Neuronal stem cell (in vitro differentiated cells): ENCODE data around the gene CNOT8.

Source experiments
- DNase-seq: peaks from one replicate; pipeline ENCODE4 v3.0.0-alpha.2; 2013; ENCODE audit warnings: low spot score
- H2AFZ ChIP-seq: one replicate; pipeline ENCODE4 v1.6.1; 2013; ENCODE audit warnings: mild to moderate bottlenecking, low read length, inconsistent platforms
- H2AK5ac ChIP-seq: 2 replicates; pipeline ENCODE4 v1.6.1; 2013; ENCODE audit warnings: low read depth, mild to moderate bottlenecking, inconsistent platforms, low read length, moderate library complexity, mixed read lengths
- H2BK120ac ChIP-seq: 2 replicates; pipeline ENCODE4 v1.6.1; 2013; ENCODE audit warnings: low read depth, mild to moderate bottlenecking, inconsistent platforms, low read length, moderate library complexity, mixed read lengths
- H2BK12ac ChIP-seq: one replicate; pipeline ENCODE4 v1.6.1; 2013; ENCODE audit warnings: low read length, inconsistent platforms
- H2BK15ac ChIP-seq: 2 replicates; pipeline ENCODE4 v1.6.1; 2013; ENCODE audit warnings: mild to moderate bottlenecking, low read length, inconsistent platforms, mixed read lengths
- H2BK5ac ChIP-seq: one replicate; pipeline ENCODE4 v1.6.1; 2013; ENCODE audit warnings: inconsistent platforms, mild to moderate bottlenecking, low read length, moderate library complexity
- H3K14ac ChIP-seq: one replicate; pipeline ENCODE4 v1.6.1; 2013; ENCODE audit warnings: low read length, inconsistent platforms
- H3K18ac ChIP-seq: 2 replicates; pipeline ENCODE4 v1.6.1; 2013; ENCODE audit warnings: low read length, inconsistent platforms
- H3K23ac ChIP-seq: 2 replicates; pipeline ENCODE4 v1.6.1; 2013; ENCODE audit warnings: low read depth, mild to moderate bottlenecking, mixed read lengths, low read length, inconsistent platforms; ENCODE audit not compliant: poor library complexity
- H3K27ac ChIP-seq: replicated peaks from 3 replicates; pipeline ENCODE4 v1.5.1; 2013; ENCODE audit warnings: low read length, inconsistent platforms
- H3K27me3 ChIP-seq, 3 experiments: 2 replicates each; pipeline ENCODE4 v1.6.1; 2013; ENCODE audit warnings: low read length in 3 of 3, mild to moderate bottlenecking in 2 of 3, inconsistent platforms in 1 of 3, low read depth in 1 of 3, mixed read lengths in 1 of 3, moderate library complexity in 1 of 3; ENCODE audit not compliant: control insufficient read depth in 3 of 3, insufficient read depth in 3 of 3
- H3K36me3 ChIP-seq, 2 donors: replicated peaks in 1 of 2; 2 replicates each; pipeline ENCODE4 v1.6.1; 2013; ENCODE audit warnings: low read length in 2 of 2; ENCODE audit not compliant: control insufficient read depth in 2 of 2, insufficient read depth in 2 of 2
- H3K4ac ChIP-seq: 2 replicates; pipeline ENCODE4 v1.6.1; 2013; ENCODE audit warnings: inconsistent platforms, mild to moderate bottlenecking, low read length, moderate library complexity
- H3K4me1 ChIP-seq, 2 donors: 1 replicate in 1 of 2; 2 replicates in 1 of 2; pipeline ENCODE4 v1.6.1; 2013; ENCODE audit warnings: low read length in 2 of 2, low read depth in 1 of 2; ENCODE audit not compliant: control insufficient read depth in 2 of 2, insufficient read depth in 1 of 2
- H3K4me2 ChIP-seq: one replicate; pipeline ENCODE4 v1.6.1; 2013; ENCODE audit warnings: mild to moderate bottlenecking, low read length, inconsistent platforms; ENCODE audit not compliant: insufficient read depth, poor library complexity, severe bottlenecking
- H3K4me3 ChIP-seq, 2 donors: 2 replicates each; pipeline ENCODE4 v1.5.1; 2013; ENCODE audit warnings: low read length in 2 of 2, mild to moderate bottlenecking in 2 of 2, inconsistent platforms in 1 of 2, moderate library complexity in 1 of 2
- H3K79me1 ChIP-seq: one replicate; pipeline ENCODE4 v1.6.1; 2013; ENCODE audit warnings: low read depth, mild to moderate bottlenecking, inconsistent platforms, low read length, moderate library complexity
- H3K9ac ChIP-seq: one replicate; pipeline ENCODE4 v1.6.1; 2013; ENCODE audit warnings: mild to moderate bottlenecking, low read depth, low read length, inconsistent platforms; ENCODE audit not compliant: poor library complexity
- H3K9me3 ChIP-seq, 2 donors: replicated peaks in 1 of 2; 2 replicates each; pipeline versions ENCODE3 to v1.6.1; 2013; ENCODE audit warnings: low read length in 2 of 2, mild to moderate bottlenecking in 2 of 2, inconsistent platforms in 1 of 2, low read depth in 1 of 2, mixed read lengths in 1 of 2, moderate library complexity in 1 of 2; ENCODE audit not compliant: control insufficient read depth in 2 of 2, insufficient read depth in 1 of 2
- H4K8ac ChIP-seq: one replicate; pipeline ENCODE4 v1.6.1; 2013; ENCODE audit warnings: low read depth, mild to moderate bottlenecking, inconsistent platforms, low read length, moderate library complexity
- H4K91ac ChIP-seq: one replicate; pipeline ENCODE4 v1.6.1; 2013; ENCODE audit warnings: low read length, low read depth, mild to moderate bottlenecking, inconsistent platforms; ENCODE audit not compliant: poor library complexity
- WGBS, 2 donors: extraction: QIAGEN DNeasy Blood & Tissue Kit; methylation state at CpG; one replicate each; pipeline ENCODE4 v1.1.7; 2013; ENCODE audit warnings: missing lambda C conversion rate in 2 of 2, mixed read lengths in 1 of 2; ENCODE audit not compliant: insufficient read length in 2 of 2, insufficient replicate concordance in 1 of 2; ENCODE audit errors: extremely low coverage in 2 of 2; 5-methylcytosine and 5-hydroxymethylcytosine counted together

The CNOT8 gene

DNA sequence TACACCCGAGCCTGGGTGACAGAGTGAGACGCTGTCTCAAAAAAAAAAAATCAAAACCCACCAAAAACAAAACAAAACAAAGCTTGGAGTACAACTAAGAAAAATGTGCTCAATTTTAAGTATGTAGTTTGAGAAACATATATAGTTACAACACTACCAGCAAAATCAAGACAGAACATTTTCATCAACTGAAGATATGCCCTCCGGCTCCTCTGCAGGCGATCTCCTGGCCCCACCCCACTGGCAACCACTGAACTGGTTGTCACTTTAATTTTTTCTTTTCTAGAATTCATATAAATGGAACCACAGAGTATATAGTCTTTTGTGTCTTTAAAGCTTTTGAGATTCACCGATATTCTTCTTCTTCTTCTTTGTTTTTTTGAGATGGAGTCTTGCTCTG is 35.0 kb downstream of the CNOT8 start:
- Histone ChIP-seq H3K18ac (no peak overlapping the region), H3K4me3 (no peak overlapping the region), H3K79me1 (peaks cover 2% of the 10 kb centered on the region), H3K27ac (no peak overlapping the region), H2AFZ (no peak overlapping the region), H3K4me1 (no peaks in the 10 kb centered on the region), H2BK5ac (no peak overlapping the region), H3K23ac (no peak overlapping the region), H4K8ac (no peak overlapping the region), H3K27me3 (no peaks in the 10 kb centered on the region), H3K36me3 (peaks cover 37 to 94% of the 10 kb centered on the region in 2 donors), H4K91ac (no peak overlapping the region), H2BK12ac (no peak overlapping the region), H3K4ac (no peak overlapping the region), H3K4me2 (no peak overlapping the region), H2BK120ac (no peak overlapping the region), H2AK5ac (no peak overlapping the region), H3K9me3 (peaks cover under 1 to 3% of the 10 kb centered on the region in 2 donors), H3K9ac (no peak overlapping the region), H3K14ac (no peak overlapping the region), H2BK15ac (no peak overlapping the region)
- no peak for DNase-seq
- no CpG with 5 or more reads among the region's 5 CpGs for WGBS, 2 donors

DNA sequence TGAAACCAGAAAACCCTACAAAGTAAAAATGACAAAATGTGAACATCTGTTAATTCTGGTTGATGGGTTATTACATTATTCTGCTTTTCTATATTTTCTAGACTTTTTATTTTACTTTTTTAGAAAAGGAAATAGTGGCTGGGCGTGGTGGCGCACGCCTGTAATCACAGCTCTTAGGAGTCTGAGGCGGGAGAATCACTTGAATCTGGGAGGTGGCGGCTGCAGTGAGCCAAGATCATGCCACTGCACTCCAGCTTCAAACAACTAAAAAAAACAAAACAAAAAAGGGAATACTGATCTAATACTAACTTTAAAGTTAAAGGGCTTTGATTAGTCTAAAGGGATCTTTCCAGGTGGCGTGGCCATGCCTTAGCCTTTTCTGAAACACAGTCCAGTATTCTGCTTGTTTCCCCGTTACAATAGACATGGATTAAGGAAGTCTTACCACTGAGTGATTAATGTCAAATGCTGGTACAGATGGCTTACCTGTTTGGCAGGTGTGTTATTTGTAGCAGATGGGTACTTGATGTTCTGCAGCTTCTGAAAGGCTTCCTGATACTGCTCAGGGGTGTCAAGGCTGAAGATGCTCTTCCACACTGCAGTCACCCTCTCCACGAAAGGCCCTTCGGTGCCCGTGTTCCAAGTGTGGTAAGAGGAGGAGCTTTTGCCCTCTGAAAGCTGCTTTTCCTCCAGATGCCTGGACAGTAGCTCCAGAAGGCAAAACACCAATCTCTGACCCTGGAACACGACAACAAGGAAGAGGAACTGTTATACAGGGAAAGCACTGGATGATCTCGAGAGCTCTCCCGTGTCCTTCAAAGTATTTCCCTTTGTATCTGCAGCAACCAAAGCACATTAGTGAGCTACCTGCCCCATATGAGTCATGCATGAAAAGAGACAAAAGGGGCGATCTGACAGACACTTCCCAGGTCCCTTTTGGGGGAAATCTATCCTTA is 37.5 kb downstream of the CNOT8 start:
- Histone ChIP-seq H3K4me3 (no peak overlapping the region), H3K4me1 (no peaks in the 10 kb centered on the region), H2AK5ac (no peak overlapping the region), H3K14ac (no peak overlapping the region), H3K36me3 (peaks cover 37 to 95% of the 10 kb centered on the region in 2 donors), H3K9me3 (no peaks in the 10 kb centered on the region), H2BK15ac (no peak overlapping the region), H3K4ac (no peak overlapping the region), H2BK5ac (no peak overlapping the region), H2BK12ac (no peak overlapping the region), H3K27ac (no peak overlapping the region), H3K79me1 (peaks cover 2% of the 10 kb centered on the region), H4K91ac (no peak overlapping the region), H3K18ac (no peak overlapping the region), H2AFZ (no peak overlapping the region), H3K23ac (no peak overlapping the region), H3K4me2 (no peak overlapping the region), H2BK120ac (no peak overlapping the region), H3K27me3 (no peaks in the 10 kb centered on the region), H3K9ac (no peak overlapping the region), H4K8ac (no peak overlapping the region)
- DNase-seq, result no peak
- no CpG with 5 or more reads among the region's 14 CpGs for WGBS, 2 donors

DNA sequence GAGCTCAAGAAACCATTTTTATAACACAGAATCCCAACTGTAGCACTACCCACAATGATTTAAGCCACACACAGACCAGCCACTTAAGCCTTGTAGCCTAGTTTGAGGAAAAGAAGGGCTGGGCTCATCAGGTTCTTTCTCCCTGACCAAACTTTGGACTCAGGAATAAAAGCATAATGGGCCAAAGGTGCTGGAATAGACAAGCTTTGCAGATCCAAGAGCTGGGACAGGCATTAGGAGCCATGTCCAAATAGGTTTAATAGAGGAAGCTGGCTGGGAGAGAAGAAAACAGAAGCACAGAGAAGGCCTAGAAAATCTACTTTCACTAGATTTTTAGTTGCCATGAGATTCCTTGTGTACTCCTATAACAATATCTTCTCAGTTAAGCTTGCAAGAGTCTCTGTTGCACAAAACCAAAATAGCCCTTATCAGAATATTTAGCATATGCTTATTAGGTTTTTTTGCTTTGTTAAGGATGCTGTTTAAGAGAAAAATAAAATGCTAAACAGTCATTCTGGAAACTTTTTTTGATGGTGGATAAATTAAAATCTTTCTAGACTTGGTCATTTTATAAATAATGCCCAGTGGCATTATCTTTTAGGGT is 38.2 kb downstream of the CNOT8 start:
- H3K27ac ChIP-seq, result no peak overlapping the region
- no peak overlapping the region for H3K4ac ChIP-seq
- no peak overlapping the region for H3K14ac ChIP-seq
- no peak overlapping the region for H3K4me3 ChIP-seq
- H3K4me2 ChIP-seq, result no peak overlapping the region
- no peak overlapping the region for H3K18ac ChIP-seq
- H2BK5ac ChIP-seq, result no peak overlapping the region
- no peak for DNase-seq
- no peaks in the 10 kb centered on the region for H3K9me3 ChIP-seq
- H4K91ac ChIP-seq, result no peak overlapping the region
- peaks cover 34 to 95% of the 10 kb centered on the region in 2 donors for H3K36me3 ChIP-seq
- peaks cover 2% of the 10 kb centered on the region for H3K79me1 ChIP-seq
- no peak overlapping the region for H3K9ac ChIP-seq
- no peaks in the 10 kb centered on the region for H3K4me1 ChIP-seq
- no peak overlapping the region for H2AK5ac ChIP-seq
- H2BK12ac ChIP-seq, result no peak overlapping the region
- no peak overlapping the region for H2BK120ac ChIP-seq
- H2AFZ ChIP-seq, result no peak overlapping the region
- no peak overlapping the region for H4K8ac ChIP-seq
- H3K27me3 ChIP-seq, result no peaks in the 10 kb centered on the region
- H3K23ac ChIP-seq, result no peak overlapping the region
- H2BK15ac ChIP-seq, result no peak overlapping the region

DNA sequence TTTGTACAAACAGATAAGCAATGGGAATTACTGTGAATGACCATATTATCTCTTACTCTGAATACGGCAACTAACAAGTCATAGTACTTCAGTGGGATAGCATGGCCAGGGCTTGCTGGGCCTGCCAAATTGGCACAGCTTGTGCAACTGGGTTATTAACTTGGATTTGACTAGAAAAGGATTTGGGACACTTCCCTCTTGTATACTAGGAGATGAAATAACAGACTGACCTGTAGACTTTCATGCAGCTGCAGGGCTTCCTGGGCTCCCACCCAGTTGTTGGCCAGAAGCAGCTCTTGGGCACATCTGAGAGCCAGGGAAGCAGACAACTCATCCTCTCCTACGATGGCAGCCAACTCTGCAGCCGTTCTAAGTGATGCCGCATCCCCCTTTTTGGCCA is 39.8 kb downstream of the CNOT8 start:
- no peak for DNase-seq
- WGBS, 2 donors, result no CpG with 5 or more reads among the region's 4 CpGs
- H3K14ac ChIP-seq, result no peak overlapping the region
- no peaks in the 10 kb centered on the region for H3K27me3 ChIP-seq
- H2BK120ac ChIP-seq, result no peak overlapping the region
- H3K23ac ChIP-seq, result no peak overlapping the region
- peaks cover 30 to 96% of the 10 kb centered on the region in 2 donors for H3K36me3 ChIP-seq
- H3K18ac ChIP-seq, result no peak overlapping the region
- peaks cover 2% of the 10 kb centered on the region for H3K79me1 ChIP-seq
- no peak overlapping the region for H2AK5ac ChIP-seq
- H4K91ac ChIP-seq, result no peak overlapping the region
- H3K27ac ChIP-seq, result no peak overlapping the region
- H3K4ac ChIP-seq, result no peak overlapping the region
- no peak overlapping the region for H2BK5ac ChIP-seq
- no peaks in the 10 kb centered on the region for H3K4me1 ChIP-seq
- no peak overlapping the region for H4K8ac ChIP-seq
- H3K9ac ChIP-seq, result no peak overlapping the region
- H2BK15ac ChIP-seq, result no peak overlapping the region
- H2BK12ac ChIP-seq, result no peak overlapping the region
- H3K9me3 ChIP-seq, result no peaks in the 10 kb centered on the region
- H3K4me2 ChIP-seq, result no peak overlapping the region
- H3K4me3 ChIP-seq, result no peak overlapping the region
- no peak overlapping the region for H2AFZ ChIP-seq
